Measurements from ENCODE around the gene GANC.

DNA sequence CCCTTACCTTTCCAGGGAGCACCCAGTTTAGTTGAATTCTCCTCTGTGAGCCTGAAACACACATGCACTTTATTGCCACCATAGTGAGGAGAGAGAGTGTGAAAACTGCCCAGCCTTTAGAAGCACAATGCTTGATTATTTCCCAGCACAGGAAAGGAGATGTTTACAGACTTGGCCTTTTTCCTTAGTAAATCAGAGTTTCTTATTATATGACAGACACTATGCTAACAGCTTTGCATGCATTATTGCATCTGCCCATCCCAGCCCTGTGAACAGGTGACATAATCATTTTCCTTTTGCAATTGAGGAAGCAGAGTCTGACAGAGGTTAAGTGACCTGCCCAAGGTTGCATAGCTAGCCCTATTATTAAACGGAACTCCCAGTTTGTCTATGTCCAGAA is 122.8 kb downstream of the GANC start:
- no peak for TF ChIP-seq EZH2 (IDR thresholded peaks at IDR 0.05; ENCODE audit: insufficient read depth, low read length)
- no peak for TF ChIP-seq CTCF (IDR thresholded peaks at IDR 0.05; ENCODE audit: insufficient read depth, low read depth, low read length)
